SK-N-DZ (cell line): Measurements from ENCODE around the gene IGSF9B.

Experiments used
- DNase-seq: peaks from one replicate; pipeline ENCODE4 v3.0.0-alpha.2; 2015; ENCODE audit warnings: low spot score

IGSF9B gene

GRCh38 chr11:133922078-133922870 lies 34.5 kb downstream of the IGSF9B start:
- no peak for DNase-seq

- no peak for DNase-seq
Observed at GRCh38 chr11:133921513-133921912, 35.3 kb downstream of the IGSF9B start.

GRCh38 chr11:133921026-133921425 lies 35.7 kb downstream of the IGSF9B start:
- DNase-seq, result no peak

GRCh38 chr11:133920109-133920990 lies 36.4 kb downstream of the IGSF9B start:
- no peak for DNase-seq

GRCh38 chr11:133919330-133920108 lies 37.2 kb downstream of the IGSF9B start:
- no peak for DNase-seq

GRCh38 chr11:133918608-133919260 lies 38.0 kb downstream of the IGSF9B start:
- no peak for DNase-seq

- no peak for DNase-seq
Observed at GRCh38 chr11:133917921-133918607, 38.7 kb downstream of the IGSF9B start.

GRCh38 chr11:133916784-133917440 lies 39.9 kb downstream of the IGSF9B start:
- no peak for DNase-seq

- no peak for DNase-seq
Observed at GRCh38 chr11:133913761-133914160, 43.0 kb downstream of the IGSF9B start.

- DNase-seq, result no peak
Observed at GRCh38 chr11:133911171-133911570, 45.6 kb downstream of the IGSF9B start.

- no peak for DNase-seq
Observed at GRCh38 chr11:133910101-133910500, 46.7 kb downstream of the IGSF9B start.

GRCh38 chr11:133908827-133909226 lies 47.9 kb downstream of the IGSF9B start:
- no peak for DNase-seq

- DNase-seq, result no peak
Observed at GRCh38 chr11:133907841-133908241, 48.9 kb downstream of the IGSF9B start.

- DNase-seq, result no peak
Observed at GRCh38 chr11:133907216-133907615, 49.6 kb downstream of the IGSF9B start.

GRCh38 chr11:133906746-133907145 lies 50.0 kb downstream of the IGSF9B start:
- no peak for DNase-seq

GRCh38 chr11:133906241-133906640 lies 50.5 kb downstream of the IGSF9B start:
- DNase-seq, result no peak

- no peak for DNase-seq
Observed at GRCh38 chr11:133905677-133906156, 51.1 kb downstream of the IGSF9B start.

- DNase-seq, result no peak
Observed at GRCh38 chr11:133904818-133905515, 51.8 kb downstream of the IGSF9B start.
